CD14-positive monocyte (primary cell): ENCODE results near the gene ADGRE1. TPM values are rescaled to one million over a fixed set of nuclear protein-coding genes. Genes with fewer than 3 reads are reported as not detected.

Experiments
- DNase-seq, 3 donors: peaks; one replicate each; pipeline ENCODE4 v3.0.0-alpha.2; 2011 to 2022
- H2AFZ ChIP-seq: 2 replicates; pipeline ENCODE4 v1.6.0; 2012; ENCODE audit warnings: mild to moderate bottlenecking, low read depth, low read length, inconsistent platforms; ENCODE audit not compliant: insufficient read depth, poor library complexity, severe bottlenecking
- H3K27ac ChIP-seq, 2 donors: 1 replicate in 1 of 2; 2 replicates in 1 of 2; pipeline ENCODE4 v1.5.1; 2012 to 2013; ENCODE audit warnings: low read length in 2 of 2, control low read depth in 1 of 2, inconsistent platforms in 1 of 2, low read depth in 1 of 2, mild to moderate bottlenecking in 1 of 2
- H3K27me3 ChIP-seq, 2 donors: one replicate each; pipeline versions ENCODE4 v1.6.0 to v1.6.1; 2011 to 2013; ENCODE audit warnings: low read length in 2 of 2; ENCODE audit not compliant: control insufficient read depth in 2 of 2, insufficient read depth in 2 of 2
- H3K36me3 ChIP-seq, 2 donors: replicated peaks in 1 of 2; 1 replicate in 1 of 2; 2 replicates in 1 of 2; pipeline versions ENCODE4 v1.5.1 to v1.6.1; 2012 to 2013; ENCODE audit warnings: low read length in 2 of 2, control low read depth in 1 of 2, inconsistent platforms in 1 of 2, mild to moderate bottlenecking in 1 of 2; ENCODE audit not compliant: insufficient read depth in 2 of 2, control insufficient read depth in 1 of 2
- H3K4me1 ChIP-seq, 2 donors: 1 replicate in 1 of 2; 2 replicates in 1 of 2; pipeline versions ENCODE4 v1.5.1 to v1.6.1; 2012 to 2013; ENCODE audit warnings: low read length in 2 of 2, control low read depth in 1 of 2, inconsistent platforms in 1 of 2, mild to moderate bottlenecking in 1 of 2, moderate library complexity in 1 of 2; ENCODE audit not compliant: insufficient read depth in 2 of 2, control insufficient read depth in 1 of 2
- H3K4me2 ChIP-seq: replicated peaks from 2 replicates; pipeline ENCODE3; 2012; ENCODE audit warnings: low read length, moderate library complexity, mild to moderate bottlenecking; ENCODE audit not compliant: poor library complexity, severe bottlenecking; ENCODE audit errors: extremely low read depth
- H3K4me3 ChIP-seq, 3 experiments: fragments of 200-600 bp in 1 of 3; sonication (generic) in 1 of 3; replicated peaks in 1 of 3; 1 replicate in 2 of 3; 2 replicates in 1 of 3; pipeline ENCODE4 v1.5.1; 2011 to 2013; ENCODE audit warnings: low read length in 3 of 3, mild to moderate bottlenecking in 3 of 3, control low read depth in 2 of 3, low read depth in 2 of 3, inconsistent platforms in 1 of 3, moderate library complexity in 1 of 3
- H3K79me2 ChIP-seq: 2 replicates; pipeline ENCODE4 v1.6.0; 2012; ENCODE audit warnings: mild to moderate bottlenecking, control low read depth, inconsistent platforms, low read length, moderate library complexity; ENCODE audit not compliant: insufficient read depth
- H3K9ac ChIP-seq: 2 replicates; pipeline ENCODE4 v1.6.0; 2017; ENCODE audit warnings: low read length, mild to moderate bottlenecking; ENCODE audit not compliant: insufficient read depth, poor library complexity, severe bottlenecking
- H3K9me3 ChIP-seq, 2 donors: replicated peaks in 1 of 2; 1 replicate in 1 of 2; 2 replicates in 1 of 2; pipeline versions ENCODE4 v1.5.1 to v1.6.1; 2012 to 2013; ENCODE audit warnings: low read length in 2 of 2, control low read depth in 1 of 2; ENCODE audit not compliant: control insufficient read depth in 1 of 2, insufficient read depth in 1 of 2
- H4K20me1 ChIP-seq: 2 replicates; pipeline ENCODE4 v1.6.0; 2012; ENCODE audit warnings: mild to moderate bottlenecking, low read length, control low read depth, moderate library complexity; ENCODE audit not compliant: insufficient read depth
- H3K27ac Mint-ChIP-seq, 7 donors: one replicate each; pipeline ENCODE4 v1.8.0; 2020; ENCODE audit warnings: mild to moderate bottlenecking in 7 of 7, mixed read lengths in 7 of 7, moderate library complexity in 6 of 7, inconsistent platforms in 2 of 7
- H3K27me3 Mint-ChIP-seq, 3 donors: one replicate each; pipeline ENCODE4 v1.8.0; 2021 to 2022; ENCODE audit warnings: low read depth in 3 of 3, mild to moderate bottlenecking in 3 of 3, mixed read lengths in 3 of 3, moderate library complexity in 3 of 3, inconsistent platforms in 1 of 3
- H3K36me3 Mint-ChIP-seq, 2 donors: one replicate each; pipeline ENCODE4 v1.8.0; 2020; ENCODE audit warnings: mixed read lengths in 2 of 2, inconsistent platforms in 1 of 2, mild to moderate bottlenecking in 1 of 2
- H3K4me1 Mint-ChIP-seq: one replicate; pipeline ENCODE4 v1.8.0; 2020; ENCODE audit warnings: mild to moderate bottlenecking, mixed read lengths
- H3K4me3 Mint-ChIP-seq, 2 donors: one replicate each; pipeline ENCODE4 v1.8.0; 2020; ENCODE audit warnings: mild to moderate bottlenecking in 2 of 2, mixed read lengths in 2 of 2, moderate library complexity in 1 of 2
- H3K9me3 Mint-ChIP-seq, 7 donors: one replicate each; pipeline ENCODE4 v1.8.0; 2020 to 2022; ENCODE audit warnings: mixed read lengths in 7 of 7, mild to moderate bottlenecking in 6 of 7, moderate library complexity in 6 of 7, inconsistent platforms in 2 of 7
- CTCF ChIP-seq: fragments of 200-600 bp; IDR thresholded peaks from one replicate; pipeline ENCODE4 v1.8.0; 2022; ENCODE audit warnings: antibody characterized with exemption, mild to moderate bottlenecking
- WGBS: methylation state at CpG from one replicate; pipeline ENCODE4 v1.1.5; 2013; ENCODE audit warnings: missing lambda C conversion rate; ENCODE audit not compliant: insufficient coverage; 5-methylcytosine and 5-hydroxymethylcytosine counted together
- intact Hi-C, 2 donors: fragments of 100-400 bp; cut with micrococcal nuclease; formaldehyde crosslinking; loops; one replicate each; pipeline versions ENCODE4 v1.15.0 to v1.15.1; 2023
- polyA plus RNA-seq, 3 donors: library from polyadenylated mRNA; depleted of rRNA in 1 of 3; unstranded in 2 of 3; stranded (reverse) in 1 of 3; fragments of 300-500 nt in 2 of 3; fragments of >200 nt in 1 of 3; fragmentation: Illumina TruSeq in 2 of 3; gene quantifications; 1 replicate in 2 of 3; 2 replicates in 1 of 3; pipeline ENCODE4 v1.2.3, GENCODE V29; 2012 to 2021

The ADGRE1 gene
- polyA plus RNA-seq, 3 donors = 13.9 to 37.7 (median 21.6) TPM

GRCh38 chr19:6849876-6850275 is 37.5 kb upstream of the ADGRE1 start:
- no CpG with 5 or more reads among the region's 2 CpGs for WGBS
- H3K4me1 Mint-ChIP-seq = no peaks in the 10 kb centered on the region
- H3K79me2 ChIP-seq = no peaks in the 10 kb centered on the region
- no peaks in the 10 kb centered on the region for H3K4me1 ChIP-seq
- no peak overlapping the region for H2AFZ ChIP-seq
- no peak overlapping the region for H3K9ac ChIP-seq
- H3K9me3 ChIP-seq = no peaks in the 10 kb centered on the region
- no peaks in the 10 kb centered on the region for H3K9me3 Mint-ChIP-seq
- H3K27me3 ChIP-seq = no peaks in the 10 kb centered on the region
- intact Hi-C loops = no loop called here
- H4K20me1 ChIP-seq = peaks cover 65% of the 10 kb centered on the region
- H3K4me2 ChIP-seq = no peak overlapping the region
- H3K27ac Mint-ChIP-seq = no peak overlapping the region
- peaks cover 76 to 81% of the 10 kb centered on the region in 2 donors for H3K36me3 ChIP-seq
- H3K4me3 Mint-ChIP-seq = no peak overlapping the region
- H3K4me3 ChIP-seq = no peak overlapping the region
- H3K27ac ChIP-seq = no peak overlapping the region
- DNase-seq = no peak
- TF ChIP-seq CTCF = no peak
- H3K27me3 Mint-ChIP-seq = no peaks in the 10 kb centered on the region
- H3K36me3 Mint-ChIP-seq = peaks cover 66 to 79% of the 10 kb centered on the region in 2 donors

GRCh38 chr19:6851359-6851758 is 36.0 kb upstream of the ADGRE1 start:
- no peak for DNase-seq
- H3K9me3 ChIP-seq = no peaks in the 10 kb centered on the region
- H3K4me2 ChIP-seq = no peak overlapping the region
- WGBS = 100% methylated on average over 1 of the region's 1 CpG
- Mint-ChIP-seq H3K27ac (no peak overlapping the region), H3K27me3 (no peaks in the 10 kb centered on the region), H3K9me3 (no peaks in the 10 kb centered on the region), H3K4me3 (no peak overlapping the region), H3K4me1 (no peaks in the 10 kb centered on the region), H3K36me3 (peaks cover 80 to 92% of the 10 kb centered on the region in 2 donors)
- H3K27ac ChIP-seq = no peak overlapping the region
- no peak for TF ChIP-seq CTCF
- peaks cover 70% of the 10 kb centered on the region for H4K20me1 ChIP-seq
- no peak overlapping the region for H3K4me3 ChIP-seq
- no peak overlapping the region for H3K9ac ChIP-seq
- H3K36me3 ChIP-seq = peaks cover 90 to 96% of the 10 kb centered on the region in 2 donors
- intact Hi-C loops = no loop called here
- no peaks in the 10 kb centered on the region for H3K4me1 ChIP-seq
- H3K27me3 ChIP-seq = no peaks in the 10 kb centered on the region
- H2AFZ ChIP-seq = no peak overlapping the region
- H3K79me2 ChIP-seq = no peaks in the 10 kb centered on the region
